Sigmoid colon (tissue), 7 donors: ENCODE results near the gene NDEL1. TPM values are rescaled to one million over a fixed set of nuclear protein-coding genes. Genes with fewer than 3 reads are reported as not detected.
A peak's percentile ranks its signal among the peaks of the same experiment; 100 is the strongest.

Experiments
- DNase-seq: peaks from one replicate; pipeline ENCODE4 v3.0.0-alpha.2; 2019
- H3K27ac ChIP-seq, 4 donors: fragments of 200-600 bp; sonication (generic); one replicate each; pipeline ENCODE4 v1.5.1; 2016 to 2019; ENCODE audit warnings: mild to moderate bottlenecking in 1 of 4
- H3K27me3 ChIP-seq, 3 donors: fragments of 200-600 bp; sonication (generic); one replicate each; pipeline ENCODE4 v1.5.1; 2019; ENCODE audit warnings: mild to moderate bottlenecking in 1 of 3
- H3K36me3 ChIP-seq, 4 donors: fragments of 200-600 bp; sonication (generic); one replicate each; pipeline ENCODE4 v1.5.1; 2016 to 2019
- H3K4me1 ChIP-seq, 4 donors: fragments of 200-600 bp; sonication (generic); one replicate each; pipeline ENCODE4 v1.5.1; 2017 to 2019
- H3K4me3 ChIP-seq, 4 donors: fragments of 200-600 bp; sonication (generic); one replicate each; pipeline ENCODE4 v1.5.1; 2017 to 2019; ENCODE audit warnings: mild to moderate bottlenecking in 2 of 4, moderate library complexity in 1 of 4
- H3K9me3 ChIP-seq, 4 donors: fragments of 200-600 bp in 3 of 4; sonication (generic) in 3 of 4; one replicate each; pipeline versions ENCODE4 v1.5.1 to v1.6.1; 2013 to 2019
- EP300 ChIP-seq, 4 donors: sonication (generic); formaldehyde crosslinking; IDR thresholded peaks; one replicate each; pipeline ENCODE4 v1.6.1; 2017; ENCODE audit warnings: antibody characterized with exemption in 4 of 4
- POLR2A ChIP-seq, 2 donors: fragments of 450-650 bp; IDR thresholded peaks; one replicate each; pipeline ENCODE4 v1.6.1; 2016; ENCODE audit warnings: antibody characterized with exemption in 2 of 2, mild to moderate bottlenecking in 2 of 2, moderate library complexity in 2 of 2
- POLR2AphosphoS5 ChIP-seq, 4 donors: sonication (generic); formaldehyde crosslinking; IDR thresholded peaks; one replicate each; pipeline ENCODE4 v1.6.1; 2017; ENCODE audit warnings: antibody characterized with exemption in 4 of 4
- WGBS, 2 donors: extraction: QIAGEN DNeasy Blood & Tissue Kit; methylation state at CpG; one replicate each; pipeline ENCODE4 v1.1.7; 2013; 5-methylcytosine and 5-hydroxymethylcytosine counted together
- intact Hi-C: fragments of 100-400 bp; cut with DNase I; formaldehyde crosslinking; loops from one replicate; pipeline ENCODE4 v1.15.1; 2023
- polyA plus RNA-seq, 3 donors: library from polyadenylated mRNA; stranded (reverse); fragments of 200-250 nt; gene quantifications; one replicate each; pipeline ENCODE4 v1.2.3, GENCODE V29; 2013
- total RNA-seq, 4 donors: library from RNA; depleted of rRNA; stranded (reverse); fragments of >200 nt; gene quantifications; one replicate each; pipeline ENCODE4 v1.1.0, GENCODE V29; 2016
- TF ChIP-seq, protein P1 (sequence below), 4 experiments: fragments of 450-650 bp in 3 of 4; fragments of 200-600 bp in 1 of 4; IDR thresholded peaks; one replicate each; pipeline ENCODE4 v1.5.1; 2016 to 2019; ENCODE audit warnings: antibody characterized with exemption in 4 of 4, mild to moderate bottlenecking in 3 of 4, moderate library complexity in 2 of 4
- donor health status: healthy with polysubstance abuse.
- donor health status: Bipolar disorder and iron deficiency.
- donor health status: healthy.

NDEL1 gene
- total and polyA plus RNA-seq, 7 donors, result 31.3 to 56.8 (median 41.4) TPM

DNA sequence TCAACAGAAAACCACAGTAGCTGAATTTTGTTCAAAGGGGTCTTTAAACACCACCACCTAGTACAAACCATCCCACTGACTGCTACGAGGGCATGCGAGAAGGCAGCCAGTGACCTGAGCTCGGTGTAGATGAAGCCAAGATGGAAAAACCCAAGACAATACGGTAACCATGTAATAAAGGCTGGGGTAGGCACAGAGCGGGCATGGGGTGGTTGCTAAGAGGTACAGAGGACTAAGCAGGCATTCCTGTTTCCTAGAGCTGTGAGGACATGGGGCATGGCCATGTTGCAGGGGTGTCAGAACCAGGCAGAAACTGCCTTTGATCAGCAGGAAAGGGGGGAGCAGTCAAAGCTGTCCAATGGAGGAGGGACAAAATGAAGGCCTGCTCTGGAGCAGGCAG is 52.1 kb downstream of the NDEL1 start:
- no peaks in the 10 kb centered on the region for H3K4me1 ChIP-seq
- H3K9me3 ChIP-seq, result no peaks in the 10 kb centered on the region
- H3K27me3 ChIP-seq, result no peaks in the 10 kb centered on the region
- no peak overlapping the region for H3K4me3 ChIP-seq
- DNase-seq, result no peak
- 94 to 95% methylated on average over 5 of the region's 5 CpGs for WGBS, 2 donors
- intact Hi-C loops, result no loop called here
- no peak for TF ChIP-seq POLR2AphosphoS5 (IDR thresholded peaks at IDR 0.05)
- TF ChIP-seq, protein P1, sequence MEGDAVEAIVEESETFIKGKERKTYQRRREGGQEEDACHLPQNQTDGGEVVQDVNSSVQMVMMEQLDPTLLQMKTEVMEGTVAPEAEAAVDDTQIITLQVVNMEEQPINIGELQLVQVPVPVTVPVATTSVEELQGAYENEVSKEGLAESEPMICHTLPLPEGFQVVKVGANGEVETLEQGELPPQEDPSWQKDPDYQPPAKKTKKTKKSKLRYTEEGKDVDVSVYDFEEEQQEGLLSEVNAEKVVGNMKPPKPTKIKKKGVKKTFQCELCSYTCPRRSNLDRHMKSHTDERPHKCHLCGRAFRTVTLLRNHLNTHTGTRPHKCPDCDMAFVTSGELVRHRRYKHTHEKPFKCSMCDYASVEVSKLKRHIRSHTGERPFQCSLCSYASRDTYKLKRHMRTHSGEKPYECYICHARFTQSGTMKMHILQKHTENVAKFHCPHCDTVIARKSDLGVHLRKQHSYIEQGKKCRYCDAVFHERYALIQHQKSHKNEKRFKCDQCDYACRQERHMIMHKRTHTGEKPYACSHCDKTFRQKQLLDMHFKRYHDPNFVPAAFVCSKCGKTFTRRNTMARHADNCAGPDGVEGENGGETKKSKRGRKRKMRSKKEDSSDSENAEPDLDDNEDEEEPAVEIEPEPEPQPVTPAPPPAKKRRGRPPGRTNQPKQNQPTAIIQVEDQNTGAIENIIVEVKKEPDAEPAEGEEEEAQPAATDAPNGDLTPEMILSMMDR (IDR thresholded peaks at IDR 0.05), result no peak
- no peak for TF ChIP-seq POLR2A (IDR thresholded peaks at IDR 0.05)
- no peak for TF ChIP-seq EP300 (IDR thresholded peaks at IDR 0.05)
- peaks cover 12 to 84% (median 26%) of the 10 kb centered on the region in 4 donors for H3K36me3 ChIP-seq
- no peak overlapping the region for H3K27ac ChIP-seq

DNA sequence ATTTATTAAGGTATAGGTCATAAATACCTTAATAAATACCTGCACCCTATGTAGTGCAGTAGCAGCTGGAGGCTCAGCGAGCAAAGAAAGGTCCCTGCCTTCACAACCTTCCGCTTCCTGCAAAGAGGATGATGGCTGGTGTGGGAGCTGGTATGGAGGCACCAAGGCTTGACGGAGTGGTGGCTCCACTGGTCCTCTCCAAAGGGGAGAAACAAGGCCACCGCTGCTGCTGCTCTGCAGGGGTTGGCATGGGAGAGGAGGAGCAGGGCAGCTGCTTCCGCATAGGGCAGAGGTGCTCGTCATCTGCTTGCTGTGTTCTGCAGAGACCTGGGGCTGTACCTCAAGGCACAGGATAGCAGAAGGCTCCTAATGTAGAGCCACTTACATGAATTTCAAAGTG is 52.8 kb downstream of the NDEL1 start:
- peaks cover 13 to 86% (median 24%) of the 10 kb centered on the region in 4 donors for H3K36me3 ChIP-seq
- intact Hi-C loops, result no loop called here

DNA sequence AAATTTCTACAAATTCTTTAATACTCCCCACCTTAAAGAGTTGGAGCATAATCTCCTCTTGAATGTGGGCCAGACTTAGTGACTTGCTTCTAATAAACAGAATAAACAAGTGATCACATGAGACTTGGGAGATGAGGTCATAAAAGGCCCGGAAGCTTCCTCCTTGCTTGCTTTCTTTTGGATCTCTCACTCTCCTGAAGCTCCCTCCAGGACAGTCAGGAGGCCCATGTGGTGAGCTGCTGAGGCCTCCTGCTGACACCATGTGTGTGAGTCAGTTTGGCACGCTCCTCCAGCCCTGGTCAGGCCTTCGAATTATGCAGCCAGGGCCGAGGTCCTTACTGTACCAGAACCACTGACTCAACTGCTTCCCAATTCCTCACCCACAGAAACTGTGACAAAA is 53.2 kb downstream of the NDEL1 start:
- 82 to 83% methylated on average over 4 of the region's 4 CpGs for WGBS, 2 donors
- intact Hi-C loops, result no loop called here

More for the DNA sequence above, 52.8 kb downstream of the NDEL1 start:
- Histone ChIP-seq H3K4me1 (no peaks in the 10 kb centered on the region), H3K4me3 (no peak overlapping the region), H3K9me3 (no peaks in the 10 kb centered on the region), H3K27ac (peak overlapping the region in 3 of 4 donors; percentile 1 to 65 (median 39)), H3K27me3 (no peaks in the 10 kb centered on the region)
- no peak for DNase-seq
- WGBS, 2 donors, result 95 to 98% methylated on average over 6 of the region's 6 CpGs
- no peak for TF ChIP-seq EP300 (IDR thresholded peaks at IDR 0.05)
- TF ChIP-seq POLR2AphosphoS5 (IDR thresholded peaks at IDR 0.05), result no peak
- TF ChIP-seq POLR2A (IDR thresholded peaks at IDR 0.05), result no peak
- TF ChIP-seq, protein P1 (IDR thresholded peaks at IDR 0.05), result no peak

DNA sequence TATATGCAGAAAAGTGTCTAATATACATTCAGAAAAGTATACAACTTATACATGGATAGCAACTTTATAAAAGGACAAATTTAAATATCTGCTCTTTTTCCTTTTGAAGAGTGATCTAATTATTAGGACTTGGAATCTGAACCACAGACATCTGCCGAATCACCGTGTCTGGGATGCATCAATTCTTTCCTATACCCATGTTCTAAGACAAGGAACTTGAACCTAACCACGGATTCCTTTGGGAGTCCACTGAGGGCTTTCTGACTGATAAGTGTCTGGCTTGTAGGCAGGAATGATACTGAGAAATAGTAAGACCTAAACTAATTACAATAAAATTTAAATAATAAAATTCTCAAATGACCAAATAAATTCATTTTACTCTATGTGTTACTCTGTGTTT is 54.2 kb downstream of the NDEL1 start:
- Histone ChIP-seq H3K27me3 (no peaks in the 10 kb centered on the region), H3K4me1 (no peaks in the 10 kb centered on the region), H3K4me3 (no peak overlapping the region), H3K9me3 (no peaks in the 10 kb centered on the region), H3K36me3 (peaks cover 13 to 86% (median 28%) of the 10 kb centered on the region in 4 donors), H3K27ac (no peak overlapping the region)
- WGBS, 2 donors, result 93% methylated on average over 3 of the region's 3 CpGs
- intact Hi-C loops, result no loop called here
- no peak for TF ChIP-seq POLR2AphosphoS5 (IDR thresholded peaks at IDR 0.05)
- TF ChIP-seq POLR2A (IDR thresholded peaks at IDR 0.05), result no peak
- TF ChIP-seq, protein P1 (IDR thresholded peaks at IDR 0.05), result no peak
- TF ChIP-seq EP300 (IDR thresholded peaks at IDR 0.05), result no peak
- no peak for DNase-seq

More for the DNA sequence above, 53.2 kb downstream of the NDEL1 start:
- no peak for TF ChIP-seq POLR2A (IDR thresholded peaks at IDR 0.05)
- TF ChIP-seq, protein P1 (IDR thresholded peaks at IDR 0.05), result no peak
- TF ChIP-seq POLR2AphosphoS5 (IDR thresholded peaks at IDR 0.05), result peak in 1 of 4 donors; percentile 38
- TF ChIP-seq EP300 (IDR thresholded peaks at IDR 0.05), result no peak
- H3K4me1 ChIP-seq, result no peaks in the 10 kb centered on the region
- no peaks in the 10 kb centered on the region for H3K27me3 ChIP-seq
- peak overlapping the region in 3 of 4 donors; percentile 1 to 65 (median 39) for H3K27ac ChIP-seq
- H3K9me3 ChIP-seq, result no peaks in the 10 kb centered on the region
- H3K4me3 ChIP-seq, result no peak overlapping the region
- DNase-seq, result peak; percentile 85
- H3K36me3 ChIP-seq, result peaks cover 13 to 86% (median 23%) of the 10 kb centered on the region in 4 donors
